HG02981 (cell line): ENCODE data around the gene GPC5.
A peak's percentile ranks its signal among the peaks of the same experiment; 100 is the strongest.

Source experiments
- ATAC-seq: cut with Tn5 transposase; IDR thresholded peaks from one replicate; pipeline ENCODE4 v1.9.1; 2021; ENCODE audit warnings: mild to moderate bottlenecking, moderate library complexity; ENCODE audit not compliant: unreplicated experiment

The GPC5 gene

GRCh38 chr13:91534996-91535395 is 136.6 kb downstream of the GPC5 start:
- no peak for ATAC-seq

- ATAC-seq, result no peak
Measured at GRCh38 chr13:91537376-91537775, 139.0 kb downstream of the GPC5 start.

GRCh38 chr13:91539286-91540157 is 141.1 kb downstream of the GPC5 start:
- no peak for ATAC-seq

- ATAC-seq, result no peak
Measured at GRCh38 chr13:91540158-91540736, 141.8 kb downstream of the GPC5 start.

GRCh38 chr13:91544723-91545122 is 146.3 kb downstream of the GPC5 start:
- ATAC-seq, result no peak

GRCh38 chr13:91546900-91547299 is 148.5 kb downstream of the GPC5 start:
- ATAC-seq, result peak; percentile 54

- ATAC-seq, result no peak
Measured at GRCh38 chr13:91553584-91553983, 155.2 kb downstream of the GPC5 start.

- ATAC-seq, result no peak
Measured at GRCh38 chr13:91554101-91554500, 155.7 kb downstream of the GPC5 start.

- no peak for ATAC-seq
Measured at GRCh38 chr13:91557328-91558090, 159.1 kb downstream of the GPC5 start.

GRCh38 chr13:91563799-91564198 is 165.4 kb downstream of the GPC5 start:
- no peak for ATAC-seq

- no peak for ATAC-seq
Measured at GRCh38 chr13:91564396-91564795, 166.0 kb downstream of the GPC5 start.

GRCh38 chr13:91565296-91565695 is 166.9 kb downstream of the GPC5 start:
- no peak for ATAC-seq

GRCh38 chr13:91567485-91568207 is 169.2 kb downstream of the GPC5 start:
- no peak for ATAC-seq

GRCh38 chr13:91571681-91572080 is 173.3 kb downstream of the GPC5 start:
- no peak for ATAC-seq

GRCh38 chr13:91572439-91572838 is 174.0 kb downstream of the GPC5 start:
- ATAC-seq, result no peak

GRCh38 chr13:91572944-91573598 is 174.7 kb downstream of the GPC5 start:
- no peak for ATAC-seq

GRCh38 chr13:91574766-91575165 is 176.3 kb downstream of the GPC5 start:
- no peak for ATAC-seq

- no peak for ATAC-seq
Measured at GRCh38 chr13:91576590-91576989, 178.2 kb downstream of the GPC5 start.

GRCh38 chr13:91579320-91579719 is 180.9 kb downstream of the GPC5 start:
- ATAC-seq, result no peak

- ATAC-seq, result no peak
Measured at GRCh38 chr13:91580749-91581148, 182.3 kb downstream of the GPC5 start.

- no peak for ATAC-seq
Measured at GRCh38 chr13:91586609-91587008, 188.2 kb downstream of the GPC5 start.
